Activated CD8-positive, alpha-beta T cell treated with anti-CD3 and anti-CD28 coated beads for 36 hours (primary cell): Measurements from ENCODE around the gene RFTN1. TPM values are rescaled to one million over a fixed set of nuclear protein-coding genes. Genes with fewer than 3 reads are reported as not detected.
A peak's percentile ranks its signal among the peaks of the same experiment; 100 is the strongest.

ENCODE experiments used
- ATAC-seq: fragments of 200-7000 bp; cut with Tn5 transposase; one replicate; pipeline ENCODE4 v1.10.0; 2021; ENCODE audit warnings: mild to moderate bottlenecking, moderate library complexity
- CTCF ChIA-PET: fragments of 350-600 bp; sonication (Branson Sonifier 250); formaldehyde crosslinking; loops from one replicate; lab custom pipeline; 2021; ENCODE audit warnings: antibody characterized with exemption; lab: Charles Lee
- POLR2A ChIA-PET: fragments of 350-600 bp; sonication (Branson Sonifier 250); formaldehyde crosslinking; loops from one replicate; lab custom pipeline; 2021; ENCODE audit warnings: antibody characterized with exemption; lab: Charles Lee
- DNase-seq: peaks from one replicate; pipeline ENCODE4 v3.0.0-alpha.2; 2020
- H3K27ac Mint-ChIP-seq: one replicate; pipeline ENCODE4 v1.8.0; 2021; ENCODE audit warnings: mild to moderate bottlenecking, mixed read lengths
- H3K27me3 Mint-ChIP-seq: one replicate; pipeline ENCODE4 v1.8.0; 2021; ENCODE audit warnings: mixed read lengths
- H3K36me3 Mint-ChIP-seq: one replicate; pipeline ENCODE4 v1.8.0; 2021; ENCODE audit warnings: low read depth, mixed read lengths
- H3K4me1 Mint-ChIP-seq: one replicate; pipeline ENCODE4 v1.8.0; 2021; ENCODE audit warnings: low read depth, mixed read lengths
- H3K4me3 Mint-ChIP-seq: one replicate; pipeline ENCODE4 v1.8.0; 2021; ENCODE audit warnings: mild to moderate bottlenecking, moderate library complexity, mixed read lengths
- H3K9me3 Mint-ChIP-seq: one replicate; pipeline ENCODE4 v1.8.0; 2021; ENCODE audit warnings: mixed read lengths
- intact Hi-C: fragments of 100-400 bp; cut with micrococcal nuclease; formaldehyde crosslinking; loops from one replicate; pipeline ENCODE4 v1.10.0; 2022
- total RNA-seq, 2 experiments: library from RNA; stranded (reverse); gene quantifications; one replicate each; pipeline ENCODE4 v1.2.3, GENCODE V29; 2021
- TF ChIP-seq, protein P1 (sequence below): fragments of 200-600 bp; IDR thresholded peaks from one replicate; pipeline ENCODE4 v1.8.0; 2022; ENCODE audit warnings: antibody characterized with exemption, mild to moderate bottlenecking

Gene RFTN1
- total RNA-seq, 2 experiments from 2014 or later, result 113 to 125 TPM

DNA sequence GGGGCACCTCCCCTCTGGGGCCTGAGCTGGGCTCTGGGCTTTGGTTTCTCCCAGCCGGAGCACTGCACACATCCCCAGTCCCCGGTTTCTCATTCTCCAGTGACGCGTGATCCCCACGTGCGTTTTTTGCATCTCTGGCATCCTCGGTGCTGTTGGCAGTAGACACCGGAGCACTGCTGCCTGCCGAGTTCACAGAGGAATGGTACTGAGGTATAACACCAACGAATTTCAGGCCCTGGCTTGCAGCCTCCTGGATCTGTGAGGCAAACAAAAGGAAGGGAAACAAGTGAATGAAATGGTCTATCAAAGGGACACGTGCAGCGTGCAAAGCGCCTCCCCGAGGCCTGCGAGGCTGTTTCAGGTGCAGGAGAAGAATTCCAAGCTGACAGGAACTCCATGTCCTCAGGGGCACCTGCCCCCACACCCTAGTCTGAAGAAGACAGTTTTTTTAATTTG, 135.6 kb downstream of the RFTN1 start:
- DNase-seq, result no peak
- POLR2A ChIA-PET, result interaction anchor here (0.8 to 2.3 kb wide), 7 partner anchors 9 to 132 kb away, joined by 3 to 8 read pairs (median 5); no protein-coding TSS in a partner anchor
- peaks cover 91% of the 10 kb centered on the region for H3K36me3 Mint-ChIP-seq
- H3K27ac Mint-ChIP-seq, result peak overlapping the region; percentile 93
- peaks cover 19% of the 10 kb centered on the region for H3K9me3 Mint-ChIP-seq
- ATAC-seq, result no peak
- peak overlapping the region; percentile 5 for H3K4me3 Mint-ChIP-seq
- TF ChIP-seq, protein P1, sequence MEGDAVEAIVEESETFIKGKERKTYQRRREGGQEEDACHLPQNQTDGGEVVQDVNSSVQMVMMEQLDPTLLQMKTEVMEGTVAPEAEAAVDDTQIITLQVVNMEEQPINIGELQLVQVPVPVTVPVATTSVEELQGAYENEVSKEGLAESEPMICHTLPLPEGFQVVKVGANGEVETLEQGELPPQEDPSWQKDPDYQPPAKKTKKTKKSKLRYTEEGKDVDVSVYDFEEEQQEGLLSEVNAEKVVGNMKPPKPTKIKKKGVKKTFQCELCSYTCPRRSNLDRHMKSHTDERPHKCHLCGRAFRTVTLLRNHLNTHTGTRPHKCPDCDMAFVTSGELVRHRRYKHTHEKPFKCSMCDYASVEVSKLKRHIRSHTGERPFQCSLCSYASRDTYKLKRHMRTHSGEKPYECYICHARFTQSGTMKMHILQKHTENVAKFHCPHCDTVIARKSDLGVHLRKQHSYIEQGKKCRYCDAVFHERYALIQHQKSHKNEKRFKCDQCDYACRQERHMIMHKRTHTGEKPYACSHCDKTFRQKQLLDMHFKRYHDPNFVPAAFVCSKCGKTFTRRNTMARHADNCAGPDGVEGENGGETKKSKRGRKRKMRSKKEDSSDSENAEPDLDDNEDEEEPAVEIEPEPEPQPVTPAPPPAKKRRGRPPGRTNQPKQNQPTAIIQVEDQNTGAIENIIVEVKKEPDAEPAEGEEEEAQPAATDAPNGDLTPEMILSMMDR, result no peak
- no peaks in the 10 kb centered on the region for H3K27me3 Mint-ChIP-seq
- H3K4me1 Mint-ChIP-seq, result peaks cover 98% of the 10 kb centered on the region
- CTCF ChIA-PET, result no interaction called here
- intact Hi-C loops, result no loop called here

DNA sequence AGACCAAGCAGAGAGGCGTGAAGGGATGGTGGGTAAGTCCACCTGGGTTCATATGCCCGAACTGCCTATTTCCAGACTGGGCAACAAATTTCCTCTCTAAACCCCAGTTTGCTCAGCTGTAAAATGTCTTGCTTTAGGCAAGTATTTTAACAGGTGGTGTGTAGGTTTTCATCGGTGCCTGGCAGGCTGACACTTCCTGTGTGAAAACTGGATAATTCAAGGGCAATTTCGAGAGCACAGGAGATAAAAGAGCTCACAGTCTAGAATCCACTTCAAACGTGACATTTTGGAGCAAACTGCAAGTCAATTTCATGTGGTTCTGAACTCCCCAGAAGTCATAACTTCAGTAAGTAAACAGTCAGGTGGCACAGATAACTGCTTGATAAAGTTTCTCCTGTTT, 136.3 kb downstream of the RFTN1 start:
- POLR2A ChIA-PET, result interaction anchor here (0.8 to 1.3 kb wide), 4 partner anchors 18 to 99 kb away, joined by 3 to 5 read pairs (median 4); no protein-coding TSS in a partner anchor
- intact Hi-C loops, result no loop called here
- ATAC-seq (peak; percentile 43), DNase-seq (peak; percentile 53)
- Mint-ChIP-seq H3K4me1 (peaks cover 98% of the 10 kb centered on the region), H3K36me3 (peaks cover 91% of the 10 kb centered on the region), H3K27me3 (no peaks in the 10 kb centered on the region), H3K9me3 (peaks cover 13% of the 10 kb centered on the region), H3K4me3 (no peak overlapping the region), H3K27ac (peak overlapping the region; percentile 93)
- TF ChIP-seq, protein P1, result no peak
- CTCF ChIA-PET, result interaction anchor here (3.0 kb wide), 1 partner anchor 88 kb away, joined by 9 read pairs; no protein-coding TSS in a partner anchor

DNA sequence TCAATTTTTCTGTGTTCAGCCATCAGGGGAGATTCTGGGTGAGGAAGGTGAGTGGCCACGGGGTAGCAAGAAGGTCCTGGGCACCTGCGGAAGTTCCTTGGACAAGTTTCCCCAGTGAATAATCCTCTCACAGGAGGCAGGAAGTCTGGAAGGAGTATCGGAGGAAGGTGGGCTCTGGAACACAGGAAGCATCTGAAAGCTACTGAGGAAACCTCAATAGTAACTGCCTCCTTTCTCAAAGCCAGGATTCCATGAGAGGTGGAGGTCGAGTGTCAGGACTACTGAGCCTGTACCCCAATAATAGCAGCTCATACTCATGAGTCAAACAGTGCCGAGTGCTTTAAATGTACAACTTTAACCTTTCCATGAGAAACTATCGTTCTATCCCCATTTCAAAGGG, 137.6 kb downstream of the RFTN1 start:
- POLR2A ChIA-PET, result interaction anchor here (1.7 kb wide), 1 partner anchor 139 kb away, joined by 4 read pairs; no protein-coding TSS in a partner anchor
- TF ChIP-seq, protein P1, result no peak
- no peak for ATAC-seq
- CTCF ChIA-PET, result interaction anchor here (1.0 to 3.0 kb wide), 4 partner anchors 9 to 174 kb away, joined by 3 to 9 read pairs (median 4); no protein-coding TSS in a partner anchor
- intact Hi-C loops, result no loop called here
- Mint-ChIP-seq H3K27ac (peak overlapping the region; percentile 86), H3K9me3 (peaks cover 12% of the 10 kb centered on the region), H3K4me3 (no peak overlapping the region), H3K4me1 (peaks cover 100% of the 10 kb centered on the region), H3K27me3 (no peaks in the 10 kb centered on the region), H3K36me3 (peaks cover 90% of the 10 kb centered on the region)
- no peak for DNase-seq

DNA sequence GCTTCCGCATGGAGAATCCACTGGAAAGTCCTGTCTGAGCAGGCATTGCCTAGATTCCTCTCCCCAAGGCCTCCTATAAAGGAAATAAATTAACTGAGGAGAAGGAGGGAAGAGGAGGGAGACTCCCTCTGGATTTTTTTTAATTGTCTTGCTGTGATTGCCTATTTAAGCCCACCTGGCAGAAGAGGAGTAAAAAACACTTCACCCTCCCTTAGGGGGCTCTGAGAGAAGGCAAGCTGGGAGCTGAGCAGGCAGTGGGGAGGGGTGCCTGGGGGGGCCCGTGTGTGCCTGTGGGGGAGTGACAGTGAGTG, 138.6 kb downstream of the RFTN1 start:
- TF ChIP-seq, protein P1, result no peak
- ChIA-PET CTCF (interaction anchor here (1.1 to 3.0 kb wide), 3 partner anchors 8 to 175 kb away, joined by 3 to 9 read pairs (median 4); no protein-coding TSS in a partner anchor), POLR2A (interaction anchor here (0.6 to 1.7 kb wide), 3 partner anchors 11 to 150 kb away, joined by 3 to 4 read pairs (median 3); no protein-coding TSS in a partner anchor)
- DNase-seq (no peak), ATAC-seq (no peak)
- Mint-ChIP-seq H3K4me1 (peaks cover 100% of the 10 kb centered on the region), H3K4me3 (peak overlapping the region; percentile 58), H3K9me3 (peaks cover 12% of the 10 kb centered on the region), H3K27ac (peak overlapping the region; percentile 86), H3K36me3 (peaks cover 91% of the 10 kb centered on the region), H3K27me3 (no peaks in the 10 kb centered on the region)
- intact Hi-C loops, result no loop called here
